ENCODE data around the gene ZKSCAN5. TPM values are rescaled to one million over a fixed set of nuclear protein-coding genes. Genes with fewer than 3 reads are reported as not detected.
A peak's percentile ranks its signal among the peaks of the same experiment; 100 is the strongest.
"Not testable (repeated sequence)": the region's sequence is repeated elsewhere in the genome, so short reads cannot be mapped to it uniquely, and the experiment has no call there.

ZKSCAN5 gene
- total RNA-seq, 2 experiments from 2014 or later, result 8.0 to 8.3 TPM

DNA sequence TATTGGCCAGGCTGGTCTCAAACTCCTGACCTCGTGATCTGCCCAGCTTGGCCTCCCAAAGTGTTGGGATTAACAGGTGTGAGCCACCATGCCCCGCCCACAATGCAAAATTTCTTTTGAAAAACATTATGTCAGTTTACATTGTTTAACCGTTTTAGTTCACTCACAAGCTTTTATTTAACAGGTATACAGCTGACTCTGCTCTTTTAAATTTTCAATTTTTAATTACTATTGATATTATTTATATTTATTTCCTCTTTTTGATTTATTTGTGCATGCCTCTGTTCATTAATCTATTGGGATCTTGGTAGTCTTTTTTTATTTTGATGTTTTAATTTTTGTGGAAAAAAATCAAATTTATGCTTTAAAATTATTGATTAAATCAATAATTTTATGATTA is 16.9 kb downstream of the ZKSCAN5 start:
- Mint-ChIP-seq H3K27ac (no peak overlapping the region), H3K36me3 (peaks cover 11% of the 10 kb centered on the region), H3K27me3 (no peaks in the 10 kb centered on the region), H3K4me3 (no peak overlapping the region), H3K4me1 (no peaks in the 10 kb centered on the region), H3K9me3 (no peaks in the 10 kb centered on the region)
- no peak for DNase-seq

- no peak overlapping the region for H3K4me3 Mint-ChIP-seq
- DNase-seq, result no peak
- no peaks in the 10 kb centered on the region for H3K4me1 Mint-ChIP-seq
- no peaks in the 10 kb centered on the region for H3K27me3 Mint-ChIP-seq
- H3K9me3 Mint-ChIP-seq, result peaks cover 11% of the 10 kb centered on the region
- peaks cover 39% of the 10 kb centered on the region for H3K36me3 Mint-ChIP-seq
- no peak overlapping the region for H3K27ac Mint-ChIP-seq
Measured at GRCh38 chr7:99525713-99526440, 21.4 kb downstream of the ZKSCAN5 start.

- Mint-ChIP-seq H3K36me3 (peaks cover 73% of the 10 kb centered on the region), H3K27me3 (no peaks in the 10 kb centered on the region), H3K27ac (no peak overlapping the region), H3K4me3 (no peak overlapping the region), H3K4me1 (no peaks in the 10 kb centered on the region), H3K9me3 (peaks cover 45% of the 10 kb centered on the region)
- DNase-seq, result no peak
Measured at GRCh38 chr7:99531354-99531765, 26.9 kb downstream of the ZKSCAN5 start.

GRCh38 chr7:99535667-99536066 is 31.2 kb downstream of the ZKSCAN5 start:
- Mint-ChIP-seq H3K4me3 (no peak overlapping the region), H3K27me3 (no peaks in the 10 kb centered on the region), H3K36me3 (peaks cover 43% of the 10 kb centered on the region), H3K27ac (no peak overlapping the region), H3K9me3 (peaks cover 48% of the 10 kb centered on the region), H3K4me1 (no peaks in the 10 kb centered on the region)
- DNase-seq, result no peak

DNA sequence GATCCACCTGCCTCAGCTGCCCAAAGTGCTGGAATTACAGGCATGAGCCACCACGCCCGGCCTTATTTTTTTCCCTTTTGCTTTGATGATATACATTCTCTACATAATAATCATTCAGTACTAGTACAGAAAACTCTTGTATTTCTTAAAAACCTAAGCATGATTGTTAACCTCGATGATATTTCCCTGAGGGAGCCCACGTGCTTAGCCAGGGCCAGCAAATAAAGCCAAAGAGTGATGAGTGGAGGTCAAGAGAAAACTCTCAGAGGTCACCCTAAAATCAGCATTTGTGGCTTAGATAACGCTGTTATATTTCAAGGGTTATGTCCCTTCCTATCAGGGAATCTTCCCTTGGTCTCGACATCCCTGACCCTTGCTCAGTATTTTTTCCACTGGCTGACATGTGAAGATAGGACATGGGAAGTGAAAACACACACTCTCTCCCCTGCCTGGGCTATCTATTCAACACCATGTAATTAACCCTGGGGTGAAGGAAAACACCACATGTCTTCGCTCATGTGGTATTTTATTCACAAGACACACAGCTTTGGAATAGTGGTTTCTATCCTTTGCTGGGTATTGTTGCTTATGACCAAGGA is 34.9 kb downstream of the ZKSCAN5 start:
- no peak for DNase-seq
- H3K4me1 Mint-ChIP-seq, result no peaks in the 10 kb centered on the region
- no peak overlapping the region for H3K4me3 Mint-ChIP-seq
- H3K27me3 Mint-ChIP-seq, result no peaks in the 10 kb centered on the region
- H3K36me3 Mint-ChIP-seq, result peaks cover 16% of the 10 kb centered on the region
- no peak overlapping the region for H3K27ac Mint-ChIP-seq
- peaks cover 25% of the 10 kb centered on the region for H3K9me3 Mint-ChIP-seq

GRCh38 chr7:99540542-99540941 is 36.1 kb downstream of the ZKSCAN5 start:
- Mint-ChIP-seq H3K4me1 (no peaks in the 10 kb centered on the region), H3K4me3 (no peak overlapping the region), H3K27me3 (no peaks in the 10 kb centered on the region), H3K9me3 (peaks cover 23% of the 10 kb centered on the region), H3K27ac (no peak overlapping the region), H3K36me3 (peaks cover 15% of the 10 kb centered on the region)
- no peak for DNase-seq

- Mint-ChIP-seq H3K27ac (no peak overlapping the region), H3K9me3 (peaks cover 23% of the 10 kb centered on the region)
- no peak for DNase-seq
Measured at GRCh38 chr7:99541212-99541611, 36.8 kb downstream of the ZKSCAN5 start.

DNA sequence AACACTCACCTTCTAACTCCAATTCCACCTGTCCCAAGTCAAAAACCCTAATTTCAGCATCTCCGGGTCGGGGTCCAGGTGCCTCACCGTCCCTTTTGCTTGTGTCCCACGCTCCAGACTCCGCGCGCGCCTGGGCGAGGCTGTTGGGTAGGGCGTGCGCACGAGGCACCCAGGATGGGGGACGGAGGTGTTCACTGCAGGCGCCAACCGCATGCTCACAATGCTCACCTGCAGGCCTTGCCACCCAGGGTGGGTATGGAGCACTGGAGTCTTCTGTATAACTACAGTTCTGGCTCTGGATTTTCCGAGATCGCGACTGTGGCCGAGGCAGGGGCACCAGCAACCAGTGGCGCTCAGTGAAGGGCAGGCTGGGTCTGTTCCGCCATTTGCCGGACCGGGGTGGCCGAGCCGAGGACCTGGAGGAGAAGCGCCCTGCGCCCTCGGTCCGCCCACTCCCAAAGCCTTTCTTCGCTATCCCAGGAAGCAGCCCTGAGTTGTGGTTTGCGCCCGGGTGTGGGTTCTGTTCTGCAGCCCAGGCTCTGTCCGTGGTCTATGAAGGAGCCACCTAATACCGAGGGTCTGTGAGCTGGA is 38.7 kb downstream of the ZKSCAN5 start:
- peaks cover 29% of the 10 kb centered on the region for H3K36me3 Mint-ChIP-seq

More at GRCh38 chr7:99541212-99541611, 36.8 kb downstream of the ZKSCAN5 start:
- no peaks in the 10 kb centered on the region for H3K4me1 Mint-ChIP-seq
- peaks cover 15% of the 10 kb centered on the region for H3K36me3 Mint-ChIP-seq
- H3K4me3 Mint-ChIP-seq, result no peak overlapping the region
- H3K27me3 Mint-ChIP-seq, result no peaks in the 10 kb centered on the region

DNA sequence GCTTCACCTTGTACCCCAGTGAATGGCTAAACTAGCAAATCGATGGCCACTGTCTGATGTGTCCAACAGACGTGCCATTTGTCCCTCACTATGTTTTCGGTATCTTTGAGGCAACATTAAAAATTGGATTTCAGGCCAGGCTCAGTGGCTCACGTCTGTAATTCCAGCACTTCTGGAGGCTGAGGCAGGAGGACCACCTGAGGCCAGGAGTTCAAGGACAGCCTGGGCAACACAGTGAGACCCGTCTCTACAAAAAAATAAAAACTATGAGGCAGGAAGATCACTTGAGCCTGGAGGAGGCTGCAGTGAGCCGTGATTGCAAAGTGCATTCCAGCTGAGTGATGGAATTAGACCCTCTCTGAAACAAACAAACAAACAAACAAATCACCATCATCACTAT is 39.5 kb downstream of the ZKSCAN5 start:
- H3K27ac Mint-ChIP-seq, result no peak overlapping the region
- H3K4me3 Mint-ChIP-seq, result no peak overlapping the region
- no peaks in the 10 kb centered on the region for H3K4me1 Mint-ChIP-seq
- no peak for DNase-seq
- peaks cover 34% of the 10 kb centered on the region for H3K36me3 Mint-ChIP-seq
- H3K9me3 Mint-ChIP-seq, result peaks cover 18% of the 10 kb centered on the region
- H3K27me3 Mint-ChIP-seq, result no peaks in the 10 kb centered on the region

More for the DNA sequence above, 38.7 kb downstream of the ZKSCAN5 start:
- DNase-seq, result no peak
- Mint-ChIP-seq H3K27me3 (no peaks in the 10 kb centered on the region), H3K4me3 (no peak overlapping the region), H3K9me3 (peaks cover 18% of the 10 kb centered on the region), H3K27ac (no peak overlapping the region), H3K4me1 (no peaks in the 10 kb centered on the region)

- not testable (repeated sequence) for DNase-seq, H3K4me3 Mint-ChIP-seq, H3K4me1 Mint-ChIP-seq, H3K27me3 Mint-ChIP-seq
- peaks cover 44% of the 10 kb centered on the region for H3K36me3 Mint-ChIP-seq
- H3K27ac Mint-ChIP-seq, result peak overlapping the region; percentile 23
- peaks cover 17% of the 10 kb centered on the region for H3K9me3 Mint-ChIP-seq
Measured at GRCh38 chr7:99545308-99545707, 40.8 kb downstream of the ZKSCAN5 start.

DNA sequence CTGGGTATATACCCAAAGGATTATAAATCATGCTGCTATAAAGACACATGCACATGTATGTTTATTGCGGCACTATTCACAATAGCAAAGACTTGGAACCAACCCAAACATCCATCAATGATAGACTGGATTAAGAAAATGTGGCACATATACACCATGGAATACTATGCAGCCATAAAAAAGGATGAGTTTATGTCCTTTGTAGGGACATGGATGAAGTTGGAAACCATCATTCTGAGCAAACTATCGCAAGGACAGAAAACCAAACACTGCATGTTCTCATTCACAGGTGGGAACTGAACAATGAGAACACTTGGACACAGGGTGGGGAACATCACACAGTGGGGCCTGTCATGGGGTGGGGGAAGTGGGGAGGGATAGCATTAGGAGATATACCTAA is 45.1 kb downstream of the ZKSCAN5 start:
- H3K4me3 Mint-ChIP-seq, H3K27ac Mint-ChIP-seq, H3K27me3 Mint-ChIP-seq, DNase-seq, H3K9me3 Mint-ChIP-seq: not testable (repeated sequence)
- Mint-ChIP-seq H3K36me3 (peaks cover 49% of the 10 kb centered on the region), H3K4me1 (peaks cover 19% of the 10 kb centered on the region)

DNA sequence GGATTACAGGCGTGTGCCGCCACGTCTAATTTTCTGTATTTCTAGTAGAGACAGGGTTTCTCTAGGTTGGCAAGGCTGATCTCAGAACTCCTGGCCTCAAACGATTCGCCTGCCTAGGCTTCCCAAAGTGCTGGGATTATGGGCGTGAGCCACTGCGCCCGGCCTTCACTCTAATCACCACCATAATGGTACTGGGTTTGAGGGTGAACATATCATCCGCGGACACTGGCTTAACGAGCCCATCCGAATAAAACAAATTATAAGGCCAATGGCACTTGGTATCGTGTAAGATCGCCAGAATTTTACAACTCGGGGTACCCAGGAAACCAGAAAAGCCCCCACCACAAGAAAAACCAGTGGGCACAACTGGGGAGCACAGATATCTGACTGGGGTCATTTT is 46.9 kb downstream of the ZKSCAN5 start:
- peaks cover 5% of the 10 kb centered on the region for H3K9me3 Mint-ChIP-seq
- H3K36me3 Mint-ChIP-seq, result peaks cover 58% of the 10 kb centered on the region
- H3K27me3 Mint-ChIP-seq, result no peaks in the 10 kb centered on the region
- H3K4me1 Mint-ChIP-seq, result peaks cover 27% of the 10 kb centered on the region
- H3K27ac Mint-ChIP-seq, result peak overlapping the region; percentile 86
- DNase-seq, result no peak
- peak overlapping the region; percentile 86 for H3K4me3 Mint-ChIP-seq

DNA sequence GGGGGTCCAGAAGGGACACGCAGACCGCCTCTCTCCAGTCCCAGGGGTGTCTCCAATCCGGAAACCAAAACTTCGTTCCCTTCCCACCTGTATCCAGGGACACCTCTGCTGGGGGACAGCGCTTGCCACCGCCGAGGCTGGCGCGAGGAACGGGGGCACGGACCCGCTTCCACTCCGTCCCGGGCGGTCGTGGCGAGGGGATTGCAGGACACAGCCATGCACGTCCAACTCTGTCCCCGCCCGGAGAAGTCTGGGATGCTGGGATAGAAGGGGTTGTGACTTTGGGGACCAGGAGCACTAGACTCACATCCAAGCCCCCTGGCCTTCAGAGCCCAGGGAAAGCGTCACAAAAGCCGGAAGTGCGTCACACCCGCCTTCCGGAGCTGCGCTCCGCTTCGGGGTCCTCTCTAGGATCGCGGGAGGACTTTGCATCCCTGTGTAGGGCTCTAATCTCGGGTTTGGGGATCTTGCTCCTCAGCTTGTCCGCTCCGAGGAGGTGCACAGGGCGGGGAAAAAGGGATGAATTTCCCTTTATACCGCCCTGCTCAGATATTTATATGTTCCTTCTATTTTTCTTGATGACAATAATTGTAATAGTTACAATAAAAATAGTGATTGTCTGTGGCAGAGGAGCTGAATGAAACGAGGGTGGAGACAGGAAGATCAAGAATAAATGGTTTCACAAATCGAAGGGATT is 47.5 kb downstream of the ZKSCAN5 start, which contains the start of gene FAM200A:
Gene FAM200A, minus strand, starts transcription at position 348 of the 697 bp plus-strand sequence. CDS start 3,707 bp downstream, outside the sequence.
- H3K9me3 Mint-ChIP-seq, result peaks cover 5% of the 10 kb centered on the region
- peaks cover 29% of the 10 kb centered on the region for H3K4me1 Mint-ChIP-seq
- H3K27ac Mint-ChIP-seq, result peak within 1 kb of the TSS; percentile 86
- peak within 1 kb of the TSS; percentile 86 for H3K4me3 Mint-ChIP-seq
- no peaks in the 10 kb centered on the region for H3K27me3 Mint-ChIP-seq
- peaks cover 55% of the 10 kb centered on the region for H3K36me3 Mint-ChIP-seq
- DNase-seq, result peak; percentile 86

- H3K4me3 Mint-ChIP-seq, result no peak overlapping the region
- peaks cover 5% of the 10 kb centered on the region for H3K9me3 Mint-ChIP-seq
- no peak for DNase-seq
- H3K27me3 Mint-ChIP-seq, result no peaks in the 10 kb centered on the region
- H3K4me1 Mint-ChIP-seq, result peaks cover 34% of the 10 kb centered on the region
- H3K27ac Mint-ChIP-seq, result no peak overlapping the region
- peaks cover 58% of the 10 kb centered on the region for H3K36me3 Mint-ChIP-seq
Measured at GRCh38 chr7:99553039-99553438, 48.6 kb downstream of the ZKSCAN5 start.

- Mint-ChIP-seq H3K27me3 (no peaks in the 10 kb centered on the region), H3K27ac (no peak overlapping the region), H3K4me3 (no peak overlapping the region), H3K4me1 (peaks cover 34% of the 10 kb centered on the region), H3K36me3 (peaks cover 44% of the 10 kb centered on the region), H3K9me3 (no peaks in the 10 kb centered on the region)
- no peak for DNase-seq
Measured at GRCh38 chr7:99554939-99555338, 50.5 kb downstream of the ZKSCAN5 start.

Data from activated naive CD8-positive, alpha-beta T cell treated with anti-CD3 and anti-CD28 coated beads for 36 hours (primary cell).